ENCODE measurements around the gene DNAL4. TPM values are rescaled to one million over a fixed set of nuclear protein-coding genes. Genes with fewer than 3 reads are reported as not detected.

The DNAL4 gene
- total RNA-seq, 1 donor from 2014 or later, result 14.7 TPM

DNA sequence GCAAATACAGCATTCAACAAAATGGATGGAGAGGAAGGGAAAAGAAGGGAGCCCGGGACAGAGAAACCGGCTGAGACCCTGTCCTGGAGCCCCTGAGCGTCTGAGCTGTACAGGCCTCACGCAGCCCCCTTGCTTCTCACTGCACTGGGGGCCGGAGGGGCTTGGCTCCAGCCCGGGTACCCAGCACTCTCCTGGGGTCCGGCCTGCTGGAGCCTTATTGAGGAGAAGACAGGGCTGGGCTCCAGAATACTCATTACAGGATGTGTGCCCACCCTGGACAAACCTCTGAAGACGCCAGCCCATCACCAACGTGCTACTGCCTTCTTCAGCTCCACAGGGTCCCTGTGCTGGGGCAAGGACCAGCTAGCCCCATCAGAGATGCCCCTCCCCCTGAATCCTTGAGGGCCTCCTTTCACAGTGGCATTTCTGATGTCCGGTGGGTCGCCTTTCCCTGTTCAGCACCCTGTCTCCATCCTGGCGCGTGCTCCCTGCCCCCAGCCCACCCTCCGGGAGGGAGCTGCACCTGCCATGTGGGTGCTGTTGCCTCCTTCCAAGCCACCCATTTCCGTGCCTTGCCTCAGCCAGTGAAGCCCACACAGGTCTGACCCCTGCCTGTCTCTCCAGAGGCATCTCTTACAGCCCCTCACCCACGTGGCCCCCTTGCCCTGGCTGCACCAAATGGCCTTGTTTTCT is 23.5 kb downstream of the DNAL4 start:
- H3K4me1 ChIP-seq, result peaks cover 6% of the 10 kb centered on the region
- no peak overlapping the region for H3K27ac ChIP-seq
- no peaks in the 10 kb centered on the region for H3K36me3 ChIP-seq
- no peak overlapping the region for H3K4me3 ChIP-seq
- no peaks in the 10 kb centered on the region for H3K9me3 ChIP-seq
- intact Hi-C loops (cut with DNase I), result no loop called here
- TF ChIP-seq POLR2AphosphoS5 (IDR thresholded peaks at IDR 0.05; ENCODE audit: insufficient read depth in 1 of 2, low read depth in 1 of 2) (no peak), POLR2A (IDR thresholded peaks at IDR 0.05) (no peak)
- TF ChIP-seq, protein P1, sequence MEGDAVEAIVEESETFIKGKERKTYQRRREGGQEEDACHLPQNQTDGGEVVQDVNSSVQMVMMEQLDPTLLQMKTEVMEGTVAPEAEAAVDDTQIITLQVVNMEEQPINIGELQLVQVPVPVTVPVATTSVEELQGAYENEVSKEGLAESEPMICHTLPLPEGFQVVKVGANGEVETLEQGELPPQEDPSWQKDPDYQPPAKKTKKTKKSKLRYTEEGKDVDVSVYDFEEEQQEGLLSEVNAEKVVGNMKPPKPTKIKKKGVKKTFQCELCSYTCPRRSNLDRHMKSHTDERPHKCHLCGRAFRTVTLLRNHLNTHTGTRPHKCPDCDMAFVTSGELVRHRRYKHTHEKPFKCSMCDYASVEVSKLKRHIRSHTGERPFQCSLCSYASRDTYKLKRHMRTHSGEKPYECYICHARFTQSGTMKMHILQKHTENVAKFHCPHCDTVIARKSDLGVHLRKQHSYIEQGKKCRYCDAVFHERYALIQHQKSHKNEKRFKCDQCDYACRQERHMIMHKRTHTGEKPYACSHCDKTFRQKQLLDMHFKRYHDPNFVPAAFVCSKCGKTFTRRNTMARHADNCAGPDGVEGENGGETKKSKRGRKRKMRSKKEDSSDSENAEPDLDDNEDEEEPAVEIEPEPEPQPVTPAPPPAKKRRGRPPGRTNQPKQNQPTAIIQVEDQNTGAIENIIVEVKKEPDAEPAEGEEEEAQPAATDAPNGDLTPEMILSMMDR (IDR thresholded peaks at IDR 0.05), result no peak
- DNase-seq (ENCODE audit: extremely low spot score in 2 of 2), result no peak
- no peaks in the 10 kb centered on the region for H3K27me3 ChIP-seq

DNA sequence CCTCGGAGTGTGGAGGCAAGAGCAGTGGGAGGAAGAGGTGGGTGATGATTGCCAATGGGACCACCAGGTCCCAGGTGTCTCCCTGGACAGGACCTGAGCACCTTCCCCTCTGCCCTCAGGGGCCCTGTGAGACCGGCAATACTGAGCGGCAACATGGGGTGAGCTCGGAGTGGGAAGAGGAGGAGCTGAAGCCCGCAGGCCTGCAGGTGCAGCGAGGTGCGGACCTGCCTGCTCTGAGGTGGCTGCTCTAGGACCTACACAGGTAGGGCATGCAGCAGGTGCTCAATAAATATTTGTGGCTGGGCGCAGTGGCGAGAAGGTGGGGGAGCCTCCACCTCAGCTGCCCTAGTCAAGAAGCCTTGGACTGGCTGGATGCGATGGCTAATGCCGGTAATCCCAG is 25.9 kb downstream of the DNAL4 start:
- Histone ChIP-seq H3K27ac (no peak overlapping the region), H3K4me3 (no peak overlapping the region), H3K36me3 (no peaks in the 10 kb centered on the region), H3K27me3 (no peaks in the 10 kb centered on the region), H3K9me3 (no peaks in the 10 kb centered on the region), H3K4me1 (no peaks in the 10 kb centered on the region)
- intact Hi-C loops (cut with DNase I), result loop anchor here (10.0 kb wide), 1 partner anchor 97 kb away; no protein-coding TSS in a partner anchor
- DNase-seq (ENCODE audit: extremely low spot score in 2 of 2), result no peak
- TF ChIP-seq POLR2AphosphoS5 (IDR thresholded peaks at IDR 0.05; ENCODE audit: insufficient read depth in 1 of 2, low read depth in 1 of 2) (no peak), POLR2A (IDR thresholded peaks at IDR 0.05) (no peak)
- TF ChIP-seq, protein P1 (IDR thresholded peaks at IDR 0.05), result no peak

DNA sequence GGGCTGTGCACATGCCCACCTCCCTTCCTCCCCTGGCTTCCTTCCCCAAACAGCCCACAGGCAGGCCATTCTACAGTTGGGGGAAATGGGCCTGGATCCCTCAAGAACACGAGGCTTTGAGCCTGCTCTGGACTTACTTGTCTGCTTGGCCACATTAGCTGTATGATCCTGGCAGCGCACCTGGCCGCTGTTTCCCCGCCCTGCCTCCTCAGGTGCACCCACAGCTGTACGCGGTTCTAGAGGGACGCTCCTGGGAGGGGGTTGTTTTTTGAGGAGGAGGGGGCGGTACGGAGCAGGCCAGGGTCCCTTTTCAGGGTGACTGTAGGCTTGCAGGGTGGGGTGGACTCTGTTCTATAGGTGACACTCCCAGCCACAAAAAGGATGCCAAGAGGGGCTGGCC is 26.6 kb downstream of the DNAL4 start:
- no peaks in the 10 kb centered on the region for H3K9me3 ChIP-seq
- no peaks in the 10 kb centered on the region for H3K27me3 ChIP-seq
- no peaks in the 10 kb centered on the region for H3K4me1 ChIP-seq
- H3K27ac ChIP-seq, result no peak overlapping the region
- DNase-seq (ENCODE audit: extremely low spot score in 2 of 2), result no peak
- H3K4me3 ChIP-seq, result no peak overlapping the region
- intact Hi-C loops (cut with DNase I), result loop anchor here (10.0 kb wide), 1 partner anchor 97 kb away; no protein-coding TSS in a partner anchor
- H3K36me3 ChIP-seq, result no peaks in the 10 kb centered on the region
- TF ChIP-seq, protein P1 (IDR thresholded peaks at IDR 0.05), result no peak
- TF ChIP-seq POLR2AphosphoS5 (IDR thresholded peaks at IDR 0.05; ENCODE audit: insufficient read depth in 1 of 2, low read depth in 1 of 2) (no peak), POLR2A (IDR thresholded peaks at IDR 0.05) (no peak)

DNA sequence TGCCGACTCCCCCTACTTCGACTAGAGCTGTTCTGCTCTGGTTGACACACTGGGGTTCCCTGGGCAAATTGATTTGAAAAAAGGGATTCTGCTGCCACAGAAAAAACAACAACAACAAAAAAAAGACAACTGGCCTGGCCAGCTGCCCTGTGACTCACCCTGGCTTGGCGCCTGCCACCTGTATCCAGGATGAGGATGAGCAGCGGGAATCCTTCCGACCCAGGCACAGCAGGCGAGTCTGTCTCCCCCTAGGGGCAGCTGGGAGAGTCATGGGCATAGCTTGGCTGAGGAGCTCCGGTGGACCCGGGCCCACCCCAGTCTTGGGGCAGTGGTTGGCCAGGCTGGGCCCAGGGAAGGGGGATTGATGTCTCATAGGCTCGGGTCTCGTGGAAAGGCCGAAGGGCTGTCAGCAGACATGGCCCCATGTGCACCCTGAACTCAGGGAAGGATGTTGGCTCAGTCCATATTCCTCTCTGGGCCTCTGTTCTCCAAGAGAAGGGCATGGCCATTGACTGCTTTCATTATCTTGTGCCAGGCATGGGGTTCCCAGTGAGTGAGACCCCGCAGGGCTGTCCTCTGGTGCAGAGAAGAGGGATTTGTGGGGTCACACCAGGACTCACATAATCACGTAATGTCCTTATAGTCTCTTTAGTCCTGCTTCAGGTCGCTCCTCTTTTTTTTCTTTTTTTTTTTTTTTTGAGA is 27.7 kb downstream of the DNAL4 start:
- H3K4me3 ChIP-seq, result no peak overlapping the region
- H3K27me3 ChIP-seq, result no peaks in the 10 kb centered on the region
- no peak overlapping the region for H3K27ac ChIP-seq
- TF ChIP-seq, protein P1 (IDR thresholded peaks at IDR 0.05), result peak; percentile 30 to 37 (median 31)
- TF ChIP-seq POLR2A (IDR thresholded peaks at IDR 0.05) (no peak), POLR2AphosphoS5 (IDR thresholded peaks at IDR 0.05; ENCODE audit: insufficient read depth in 1 of 2, low read depth in 1 of 2) (peak; percentile 20 to 35)
- H3K36me3 ChIP-seq, result no peaks in the 10 kb centered on the region
- H3K9me3 ChIP-seq, result no peaks in the 10 kb centered on the region
- H3K4me1 ChIP-seq, result no peaks in the 10 kb centered on the region
- DNase-seq (ENCODE audit: extremely low spot score in 2 of 2), result no peak
- intact Hi-C loops (cut with DNase I), result loop anchor here (10.0 kb wide), 1 partner anchor 99 kb away; no protein-coding TSS in a partner anchor

All from vagina (tissue), 2 donors.